Sigmoid colon (tissue), 7 donors: Measurements from ENCODE around the gene SLC25A19. TPM values are rescaled to one million over a fixed set of nuclear protein-coding genes. Genes with fewer than 3 reads are reported as not detected.

Experiments used
- DNase-seq: peaks from one replicate; pipeline ENCODE4 v3.0.0-alpha.2; 2019
- H3K27ac ChIP-seq, 4 donors: fragments of 200-600 bp; sonication (generic); one replicate each; pipeline ENCODE4 v1.5.1; 2016 to 2019; ENCODE audit warnings: mild to moderate bottlenecking in 1 of 4
- H3K27me3 ChIP-seq, 3 donors: fragments of 200-600 bp; sonication (generic); one replicate each; pipeline ENCODE4 v1.5.1; 2019; ENCODE audit warnings: mild to moderate bottlenecking in 1 of 3
- H3K36me3 ChIP-seq, 4 donors: fragments of 200-600 bp; sonication (generic); one replicate each; pipeline ENCODE4 v1.5.1; 2016 to 2019
- H3K4me1 ChIP-seq, 4 donors: fragments of 200-600 bp; sonication (generic); one replicate each; pipeline ENCODE4 v1.5.1; 2017 to 2019
- H3K4me3 ChIP-seq, 4 donors: fragments of 200-600 bp; sonication (generic); one replicate each; pipeline ENCODE4 v1.5.1; 2017 to 2019; ENCODE audit warnings: mild to moderate bottlenecking in 2 of 4, moderate library complexity in 1 of 4
- H3K9me3 ChIP-seq, 4 donors: fragments of 200-600 bp in 3 of 4; sonication (generic) in 3 of 4; one replicate each; pipeline versions ENCODE4 v1.5.1 to v1.6.1; 2013 to 2019
- EP300 ChIP-seq, 4 donors: sonication (generic); formaldehyde crosslinking; IDR thresholded peaks; one replicate each; pipeline ENCODE4 v1.6.1; 2017; ENCODE audit warnings: antibody characterized with exemption in 4 of 4
- POLR2A ChIP-seq, 2 donors: fragments of 450-650 bp; IDR thresholded peaks; one replicate each; pipeline ENCODE4 v1.6.1; 2016; ENCODE audit warnings: antibody characterized with exemption in 2 of 2, mild to moderate bottlenecking in 2 of 2, moderate library complexity in 2 of 2
- POLR2AphosphoS5 ChIP-seq, 4 donors: sonication (generic); formaldehyde crosslinking; IDR thresholded peaks; one replicate each; pipeline ENCODE4 v1.6.1; 2017; ENCODE audit warnings: antibody characterized with exemption in 4 of 4
- WGBS, 2 donors: extraction: QIAGEN DNeasy Blood & Tissue Kit; methylation state at CpG; one replicate each; pipeline ENCODE4 v1.1.7; 2013; 5-methylcytosine and 5-hydroxymethylcytosine counted together
- intact Hi-C: fragments of 100-400 bp; cut with DNase I; formaldehyde crosslinking; loops from one replicate; pipeline ENCODE4 v1.15.1; 2023
- polyA plus RNA-seq, 3 donors: library from polyadenylated mRNA; stranded (reverse); fragments of 200-250 nt; gene quantifications; one replicate each; pipeline ENCODE4 v1.2.3, GENCODE V29; 2013
- total RNA-seq, 4 donors: library from RNA; depleted of rRNA; stranded (reverse); fragments of >200 nt; gene quantifications; one replicate each; pipeline ENCODE4 v1.1.0, GENCODE V29; 2016
- TF ChIP-seq, protein P1 (sequence below), 4 experiments: fragments of 450-650 bp in 3 of 4; fragments of 200-600 bp in 1 of 4; IDR thresholded peaks; one replicate each; pipeline ENCODE4 v1.5.1; 2016 to 2019; ENCODE audit warnings: antibody characterized with exemption in 4 of 4, mild to moderate bottlenecking in 3 of 4, moderate library complexity in 2 of 4
- donor health status: healthy with polysubstance abuse.
- donor health status: Bipolar disorder and iron deficiency.
- donor health status: healthy.

Gene SLC25A19
- total and polyA plus RNA-seq, 7 donors = 5.4 to 20.1 (median 13.8) TPM

DNA sequence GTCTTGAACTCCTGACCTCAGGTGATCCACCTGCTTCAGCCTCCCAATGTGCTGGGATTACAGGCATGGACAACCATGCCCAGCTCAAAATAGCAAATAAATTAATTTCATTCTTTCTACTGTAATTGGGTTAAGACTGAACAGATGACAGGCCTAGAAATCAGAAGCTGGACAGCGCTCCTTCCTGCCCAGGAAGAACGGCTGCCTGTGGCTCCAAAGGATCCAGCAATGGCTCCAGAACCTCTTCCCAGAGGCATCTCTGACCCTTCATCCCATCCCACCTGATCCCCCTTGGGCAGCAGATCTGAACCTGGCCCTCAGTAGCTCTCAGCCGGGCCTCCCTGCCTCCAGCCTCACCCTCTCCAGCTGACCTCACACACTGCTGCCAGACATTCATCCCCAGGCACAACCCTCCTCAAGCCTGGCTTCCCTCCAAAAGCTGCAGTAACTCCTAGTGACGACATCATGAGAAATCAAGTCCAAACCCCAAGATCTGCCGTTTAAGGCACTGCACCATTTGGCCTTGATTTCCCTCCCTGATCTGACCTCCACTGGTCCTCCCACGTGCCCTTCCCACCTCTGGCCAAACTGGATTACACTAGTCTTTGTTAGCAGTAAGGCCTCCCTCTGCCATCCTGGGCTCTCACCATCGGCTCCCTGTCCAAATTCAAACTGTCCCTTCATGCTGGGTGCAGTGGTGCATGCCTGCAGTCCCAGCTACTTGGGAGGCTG, 15.1 kb downstream of the SLC25A19 start:
- intact Hi-C loops = loop anchor here (5.0 kb wide), 2 partner anchors 133 to 243 kb away; partner anchors contain the start of genes CASKIN2, GRB2 and TSEN54
- TF ChIP-seq, protein P1, sequence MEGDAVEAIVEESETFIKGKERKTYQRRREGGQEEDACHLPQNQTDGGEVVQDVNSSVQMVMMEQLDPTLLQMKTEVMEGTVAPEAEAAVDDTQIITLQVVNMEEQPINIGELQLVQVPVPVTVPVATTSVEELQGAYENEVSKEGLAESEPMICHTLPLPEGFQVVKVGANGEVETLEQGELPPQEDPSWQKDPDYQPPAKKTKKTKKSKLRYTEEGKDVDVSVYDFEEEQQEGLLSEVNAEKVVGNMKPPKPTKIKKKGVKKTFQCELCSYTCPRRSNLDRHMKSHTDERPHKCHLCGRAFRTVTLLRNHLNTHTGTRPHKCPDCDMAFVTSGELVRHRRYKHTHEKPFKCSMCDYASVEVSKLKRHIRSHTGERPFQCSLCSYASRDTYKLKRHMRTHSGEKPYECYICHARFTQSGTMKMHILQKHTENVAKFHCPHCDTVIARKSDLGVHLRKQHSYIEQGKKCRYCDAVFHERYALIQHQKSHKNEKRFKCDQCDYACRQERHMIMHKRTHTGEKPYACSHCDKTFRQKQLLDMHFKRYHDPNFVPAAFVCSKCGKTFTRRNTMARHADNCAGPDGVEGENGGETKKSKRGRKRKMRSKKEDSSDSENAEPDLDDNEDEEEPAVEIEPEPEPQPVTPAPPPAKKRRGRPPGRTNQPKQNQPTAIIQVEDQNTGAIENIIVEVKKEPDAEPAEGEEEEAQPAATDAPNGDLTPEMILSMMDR (IDR thresholded peaks at IDR 0.05) = no peak
- TF ChIP-seq POLR2AphosphoS5 (IDR thresholded peaks at IDR 0.05) (no peak), POLR2A (IDR thresholded peaks at IDR 0.05) (no peak), EP300 (IDR thresholded peaks at IDR 0.05) (no peak)
- Histone ChIP-seq H3K27me3 (no peaks in the 10 kb centered on the region), H3K4me1 (peaks cover 0 to 32% (median 25%) of the 10 kb centered on the region in 4 donors), H3K4me3 (no peak overlapping the region), H3K27ac (no peak overlapping the region), H3K36me3 (peaks cover 0 to 16% (median 2%) of the 10 kb centered on the region in 4 donors), H3K9me3 (no peaks in the 10 kb centered on the region)
- 73 to 80% methylated on average over 7 of the region's 7 CpGs for WGBS, 2 donors
- DNase-seq = no peak

DNA sequence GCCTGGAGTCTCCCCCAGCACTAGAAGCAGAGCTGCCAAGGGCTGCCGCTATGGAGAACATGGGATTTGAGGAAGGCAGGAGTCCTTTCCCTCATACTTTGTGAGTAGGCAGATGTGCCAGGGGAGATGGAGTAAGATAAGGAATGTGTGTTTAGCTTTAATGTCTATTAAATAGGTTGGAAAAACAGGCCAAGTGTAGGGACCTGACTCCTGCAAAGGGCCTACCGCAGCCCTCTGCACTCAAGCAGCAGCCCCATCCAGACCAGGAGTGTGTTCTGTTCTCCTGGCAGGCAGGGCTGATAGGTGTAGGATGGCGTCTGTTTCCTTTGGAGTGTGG, 16.4 kb downstream of the SLC25A19 start:
- TF ChIP-seq EP300 (IDR thresholded peaks at IDR 0.05) (no peak), POLR2AphosphoS5 (IDR thresholded peaks at IDR 0.05) (no peak), POLR2A (IDR thresholded peaks at IDR 0.05) (no peak)
- TF ChIP-seq, protein P1 (IDR thresholded peaks at IDR 0.05) = no peak

DNA sequence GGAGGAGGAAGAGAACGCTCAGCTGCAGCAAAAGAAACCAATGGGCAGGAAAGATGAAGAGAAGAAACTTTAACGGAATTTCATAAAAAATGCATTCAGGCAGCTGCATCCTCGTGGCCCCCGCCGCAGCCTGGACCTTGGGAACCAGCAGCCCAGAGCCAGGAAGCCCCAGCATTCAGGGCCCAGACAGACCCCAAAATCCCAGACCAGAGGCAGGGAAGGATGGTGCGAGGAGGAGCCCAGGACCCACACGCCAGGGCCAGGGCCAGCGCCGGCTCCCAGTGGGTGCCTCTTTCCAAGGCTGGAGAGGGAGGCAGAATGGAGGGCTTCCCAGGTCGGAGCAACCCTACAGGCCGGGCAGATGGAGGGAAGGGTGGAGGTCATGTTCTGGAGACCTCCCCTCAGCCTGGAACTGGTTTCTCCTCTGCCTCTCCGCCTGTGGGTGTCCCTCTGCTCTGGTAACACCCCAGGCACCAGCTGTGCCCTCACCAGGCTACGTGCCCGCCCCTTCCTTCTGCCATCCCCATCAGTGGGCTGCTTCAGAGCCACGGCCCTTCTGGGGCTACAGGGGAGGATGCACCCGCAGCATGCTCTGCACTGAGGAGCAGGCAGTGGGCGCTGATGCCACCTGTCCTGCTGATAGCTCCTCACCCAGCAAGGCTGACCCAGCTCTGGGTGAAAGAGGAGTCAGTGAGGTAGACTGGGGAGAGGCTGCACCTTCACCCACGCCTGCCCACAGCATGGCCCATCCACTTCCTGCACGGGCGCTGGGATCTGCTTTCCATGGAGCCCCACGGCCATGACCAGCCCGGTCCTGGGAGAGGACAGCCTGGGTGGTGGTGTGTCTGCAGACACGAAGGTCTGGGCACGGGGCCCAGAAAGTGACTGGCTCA, 17.0 kb downstream of the SLC25A19 start:
- 51 to 55% methylated on average over 24 of the region's 24 CpGs for WGBS, 2 donors
- no peaks in the 10 kb centered on the region for H3K9me3 ChIP-seq
- H3K4me3 ChIP-seq = peak overlapping the region; percentile 47 to 89 (median 82)
- TF ChIP-seq EP300 (IDR thresholded peaks at IDR 0.05) (no peak), POLR2AphosphoS5 (IDR thresholded peaks at IDR 0.05) (no peak), POLR2A (IDR thresholded peaks at IDR 0.05) (no peak)
- TF ChIP-seq, protein P1 (IDR thresholded peaks at IDR 0.05) = no peak
- DNase-seq = peak; percentile 86
- peak overlapping the region; percentile 94 to 99 (median 96) for H3K27ac ChIP-seq
- H3K27me3 ChIP-seq = no peaks in the 10 kb centered on the region
- intact Hi-C loops = loop anchor here (2.0 to 5.0 kb wide), 3 partner anchors 17 to 245 kb away; partner anchors contain the start of genes CASKIN2, GRB2, SLC25A19 and TSEN54
- H3K4me1 ChIP-seq = peaks cover 0 to 32% (median 25%) of the 10 kb centered on the region in 4 donors
- H3K36me3 ChIP-seq = peaks cover 0 to 4% (median under 1%) of the 10 kb centered on the region in 4 donors

More for the DNA sequence above, 16.4 kb downstream of the SLC25A19 start:
- no peak overlapping the region for H3K4me3 ChIP-seq
- peaks cover 0 to 8% (median under 1%) of the 10 kb centered on the region in 4 donors for H3K36me3 ChIP-seq
- intact Hi-C loops = loop anchor here (5.0 kb wide), 2 partner anchors 134 to 244 kb away; partner anchors contain the start of genes CASKIN2, GRB2 and TSEN54
- H3K9me3 ChIP-seq = no peaks in the 10 kb centered on the region
- DNase-seq = no peak
- H3K4me1 ChIP-seq = peaks cover 0 to 32% (median 25%) of the 10 kb centered on the region in 4 donors
- peak overlapping the region in 3 of 4 donors; percentile 37 to 96 (median 94) for H3K27ac ChIP-seq
- no peaks in the 10 kb centered on the region for H3K27me3 ChIP-seq
- 83 to 90% methylated on average over 3 of the region's 3 CpGs for WGBS, 2 donors

DNA sequence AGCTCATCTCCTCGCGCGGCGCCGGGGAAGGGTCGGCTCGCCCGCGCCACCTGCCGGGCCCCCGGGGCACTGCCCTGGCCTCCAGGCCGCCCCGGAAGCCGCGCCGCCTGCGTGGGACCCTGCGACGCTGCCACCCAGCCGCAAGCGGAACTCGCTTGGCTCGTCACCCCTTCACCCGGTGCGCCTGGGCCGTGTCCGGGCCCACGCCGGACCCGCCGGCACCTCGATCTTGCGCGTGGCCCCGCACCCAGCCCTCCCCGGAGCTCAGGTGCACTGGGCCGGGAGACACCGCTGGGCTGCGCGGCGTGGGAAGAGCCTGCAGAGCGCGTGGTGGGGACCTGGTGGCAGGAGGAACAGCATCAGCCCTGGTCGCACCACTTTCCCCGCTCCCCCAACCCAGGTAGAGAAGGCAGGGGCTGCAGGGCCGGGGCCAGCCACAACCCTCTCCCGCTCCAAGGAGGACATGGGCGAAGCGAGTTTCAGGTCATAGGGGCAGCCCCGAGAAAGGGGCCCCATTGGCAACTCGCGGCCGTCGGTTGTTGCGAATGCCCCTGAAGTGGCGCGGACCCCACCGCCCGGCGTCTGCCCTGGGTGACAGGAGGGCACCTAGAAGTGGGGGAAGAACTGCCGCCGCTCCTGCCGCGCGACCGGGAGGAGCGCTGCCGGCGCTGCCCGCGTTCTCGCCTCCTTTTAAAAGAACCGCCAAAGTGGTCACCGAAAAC, 17.8 kb downstream of the SLC25A19 start:
- peak; percentile 86 for DNase-seq
- H3K4me3 ChIP-seq = peak overlapping the region; percentile 47 to 89 (median 82)
- peaks cover 0 to 9% (median 7%) of the 10 kb centered on the region in 4 donors for H3K36me3 ChIP-seq
- intact Hi-C loops = loop anchor here (2.0 to 5.0 kb wide), 3 partner anchors 17 to 246 kb away; partner anchors contain the start of genes CASKIN2, GRB2, SLC25A19 and TSEN54
- H3K27ac ChIP-seq = peak overlapping the region; percentile 94 to 99 (median 96)
- no peaks in the 10 kb centered on the region for H3K9me3 ChIP-seq
- WGBS, 2 donors = 0% methylated on average over 74 of the region's 74 CpGs
- TF ChIP-seq POLR2AphosphoS5 (IDR thresholded peaks at IDR 0.05) (peak in 1 of 4 donors; percentile 17), EP300 (IDR thresholded peaks at IDR 0.05) (no peak), POLR2A (IDR thresholded peaks at IDR 0.05) (no peak)
- TF ChIP-seq, protein P1 (IDR thresholded peaks at IDR 0.05) = peak; percentile 23 to 74 (median 34)
- H3K27me3 ChIP-seq = no peaks in the 10 kb centered on the region
- H3K4me1 ChIP-seq = peaks cover 0 to 32% (median 25%) of the 10 kb centered on the region in 4 donors
